ENCODE data around the gene SEC14L5. TPM values are rescaled to one million over a fixed set of nuclear protein-coding genes. Genes with fewer than 3 reads are reported as not detected.

SEC14L5 gene
- total and polyA plus RNA-seq, 8 donors: 0.17 to 0.76 (median 0.39) TPM

DNA sequence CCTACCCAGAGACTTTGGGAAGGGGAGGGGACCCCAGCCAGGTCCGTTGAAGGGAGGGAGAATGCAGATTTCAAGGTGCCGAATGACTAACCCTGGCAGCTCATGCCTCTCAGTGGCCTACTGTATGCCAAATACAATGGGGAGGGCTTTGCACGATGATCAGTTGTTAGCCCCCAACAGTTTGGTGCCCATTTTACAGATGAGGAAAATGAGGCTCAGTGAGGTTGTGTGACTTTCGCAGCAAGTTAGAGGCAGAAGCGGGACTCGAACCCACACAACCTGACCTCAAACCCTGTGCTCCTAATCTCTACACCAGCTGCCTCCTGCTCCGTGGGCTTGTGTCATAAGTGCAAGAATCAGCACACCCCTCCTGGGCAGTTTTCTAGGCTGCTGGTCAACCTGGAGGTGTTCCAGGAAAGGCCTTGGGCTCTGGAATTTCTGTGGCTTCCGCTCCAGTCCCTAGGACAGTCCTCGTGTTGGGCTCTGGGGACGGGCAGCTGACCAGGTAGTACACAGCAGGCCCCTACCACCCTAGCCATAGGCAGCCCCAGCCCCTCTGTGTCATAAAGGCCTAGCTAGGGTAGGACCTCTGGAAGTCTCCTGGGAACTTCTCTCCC, 87.5 kb downstream of the SEC14L5 start:
- intact Hi-C loops (cut with DNase I): no loop called here
- no peak overlapping the region for H3K27ac ChIP-seq
- H3K36me3 ChIP-seq: peaks cover 0 to 6% of the 10 kb centered on the region in 2 donors
- H3K4me1 ChIP-seq: no peaks in the 10 kb centered on the region
- H3K9me3 ChIP-seq: no peaks in the 10 kb centered on the region
- H3K4me3 ChIP-seq: no peak overlapping the region
- DNase-seq (no peak), ATAC-seq (no peak)
- H3K27me3 ChIP-seq: no peaks in the 10 kb centered on the region
- TF ChIP-seq CTCF (IDR thresholded peaks at IDR 0.05): no peak

DNA sequence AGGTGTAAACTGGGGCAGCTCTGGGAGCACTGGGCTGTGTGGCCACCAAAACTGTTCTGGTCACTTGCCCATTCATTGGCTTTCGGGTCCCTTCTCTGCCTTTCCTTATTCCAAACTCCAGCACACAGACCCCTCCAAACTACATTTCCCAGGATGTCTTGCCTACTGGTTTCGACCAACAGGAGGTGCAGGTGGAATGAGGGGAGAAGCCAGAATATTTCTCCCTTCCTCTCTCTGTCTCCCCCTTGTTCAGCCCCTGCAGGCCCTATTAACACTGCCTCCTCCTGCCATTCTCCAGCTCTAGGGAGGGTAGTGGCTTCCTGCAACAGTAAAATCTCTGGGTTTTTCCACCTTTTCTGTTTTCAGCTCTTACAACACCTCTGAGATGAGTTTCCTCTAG, 88.8 kb downstream of the SEC14L5 start:
- Histone ChIP-seq H3K4me1 (no peaks in the 10 kb centered on the region), H3K36me3 (peaks cover 0 to 6% of the 10 kb centered on the region in 2 donors), H3K4me3 (no peak overlapping the region), H3K27ac (no peak overlapping the region), H3K27me3 (no peaks in the 10 kb centered on the region), H3K9me3 (no peaks in the 10 kb centered on the region)
- intact Hi-C loops (cut with DNase I): no loop called here
- DNase-seq (no peak), ATAC-seq (no peak)
- no peak for TF ChIP-seq CTCF (IDR thresholded peaks at IDR 0.05)

DNA sequence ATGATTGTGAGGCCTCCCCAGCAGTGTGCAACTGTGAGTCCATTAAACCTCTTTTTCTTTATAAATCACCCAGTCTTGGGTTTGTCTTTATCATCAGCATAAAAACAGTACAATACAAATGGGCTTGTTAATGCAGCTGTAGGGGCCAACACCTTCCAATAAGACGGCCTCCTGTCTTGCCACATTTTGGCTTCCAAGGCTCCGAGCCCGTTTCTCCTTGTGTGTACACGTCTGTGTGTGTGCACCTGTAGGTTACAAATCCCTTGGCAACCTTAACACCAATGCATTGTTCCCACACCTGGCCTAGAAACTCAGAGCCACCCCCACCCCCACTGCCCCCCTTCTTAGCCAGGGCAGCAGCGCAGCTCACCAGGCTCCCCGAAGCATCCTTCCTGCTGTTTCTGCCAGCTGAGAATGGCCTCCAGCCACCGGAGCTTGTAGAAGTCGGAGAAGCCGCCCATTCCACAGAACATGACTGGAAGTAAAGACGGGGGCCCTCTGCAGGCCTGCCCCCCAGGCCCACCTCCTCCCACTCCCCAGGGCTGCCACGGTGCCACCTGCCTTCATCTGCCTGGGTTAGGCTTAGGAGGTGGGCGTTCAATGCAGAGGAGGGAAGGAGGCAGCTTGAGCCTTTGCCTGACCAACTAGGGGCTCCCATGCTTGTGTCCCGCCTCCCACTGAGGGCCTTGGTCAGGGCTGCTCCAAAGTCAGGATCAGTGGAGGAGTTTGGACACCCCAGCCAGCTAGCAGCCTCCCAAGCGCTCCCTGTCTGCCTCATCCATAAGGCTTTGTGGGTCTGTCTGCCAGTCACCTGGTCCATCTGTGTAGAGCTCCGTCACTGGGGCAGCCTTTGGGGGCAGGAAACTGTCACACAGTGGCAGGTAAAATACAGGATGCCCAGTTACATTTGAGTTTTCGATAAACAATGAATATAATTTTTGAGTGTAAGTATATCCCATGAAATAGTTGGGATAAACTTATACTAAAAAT, 97.0 kb downstream of the SEC14L5 start:
- Histone ChIP-seq H3K4me3 (no peak overlapping the region), H3K27ac (no peak overlapping the region), H3K9me3 (no peaks in the 10 kb centered on the region), H3K27me3 (no peaks in the 10 kb centered on the region), H3K36me3 (peaks cover 0 to 4% of the 10 kb centered on the region in 2 donors), H3K4me1 (no peaks in the 10 kb centered on the region)
- intact Hi-C loops (cut with DNase I): no loop called here
- no peak for TF ChIP-seq CTCF (IDR thresholded peaks at IDR 0.05)
- ATAC-seq (no peak), DNase-seq (peak in 1 of 4 donors; percentile 18)

DNA sequence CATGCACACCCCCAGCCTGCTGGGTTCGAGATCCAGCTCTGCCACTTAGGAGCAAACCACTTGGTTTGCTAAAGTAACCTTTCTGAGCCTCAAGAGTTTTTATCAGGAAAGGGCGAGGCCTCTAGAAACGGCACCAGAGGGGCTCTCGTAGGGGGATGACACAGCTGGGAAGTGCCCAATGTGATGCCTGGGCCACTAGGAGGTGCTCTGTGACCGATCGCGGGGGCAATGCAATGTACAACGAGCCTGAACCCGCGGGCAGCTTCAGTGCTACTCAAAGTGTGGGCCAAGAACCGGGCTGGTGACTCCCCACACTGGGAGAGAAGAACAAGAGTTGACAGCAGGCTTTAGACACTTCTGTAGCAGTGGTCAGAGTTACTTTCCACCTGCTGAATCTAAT, 98.2 kb downstream of the SEC14L5 start:
- ATAC-seq (peak; percentile 87), DNase-seq (peak in 1 of 4 donors; percentile 36)
- H3K36me3 ChIP-seq: peaks cover 0 to 4% of the 10 kb centered on the region in 2 donors
- H3K27ac ChIP-seq: no peak overlapping the region
- H3K4me1 ChIP-seq: no peaks in the 10 kb centered on the region
- intact Hi-C loops (cut with DNase I): no loop called here
- peak in 1 of 2 donors; percentile 19 for TF ChIP-seq CTCF (IDR thresholded peaks at IDR 0.05)
- no peak overlapping the region for H3K4me3 ChIP-seq
- H3K9me3 ChIP-seq: no peaks in the 10 kb centered on the region
- no peaks in the 10 kb centered on the region for H3K27me3 ChIP-seq

DNA sequence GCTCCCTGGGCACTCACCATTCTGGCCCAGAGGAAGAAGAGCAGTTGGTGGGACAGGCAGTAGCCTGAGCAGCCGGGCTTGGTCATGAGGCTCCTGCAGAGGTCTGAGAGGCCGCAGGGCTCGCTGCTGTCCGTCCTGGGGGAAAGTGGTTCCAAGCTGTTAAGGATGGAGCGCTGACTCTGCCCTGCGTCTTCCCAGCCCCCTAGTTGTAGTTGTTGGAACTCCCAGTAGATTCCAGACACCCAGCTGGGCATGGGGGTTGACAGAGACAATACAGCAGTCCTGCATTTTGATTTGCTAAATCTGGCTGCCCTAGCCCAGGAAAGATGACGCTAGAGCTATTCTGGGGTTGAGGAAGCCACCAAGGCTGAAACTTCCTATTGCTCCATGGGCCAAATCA, 100.3 kb downstream of the SEC14L5 start:
- H3K27me3 ChIP-seq: no peaks in the 10 kb centered on the region
- ATAC-seq: no peak
- H3K9me3 ChIP-seq: no peaks in the 10 kb centered on the region
- no peaks in the 10 kb centered on the region for H3K4me1 ChIP-seq
- no peak for DNase-seq
- intact Hi-C loops (cut with DNase I): no loop called here
- no peak overlapping the region for H3K4me3 ChIP-seq
- no peak overlapping the region for H3K27ac ChIP-seq
- TF ChIP-seq CTCF (IDR thresholded peaks at IDR 0.05): no peak
- H3K36me3 ChIP-seq: peaks cover 0 to 4% of the 10 kb centered on the region in 2 donors
